Breast epithelium (tissue), 3 donors: Measurements from ENCODE around the gene SIRPB1.

Source experiments
- CTCF ChIP-seq, 3 donors: fragments of 450-650 bp; IDR thresholded peaks; one replicate each; pipeline ENCODE4 v1.5.1; 2016 to 2017; ENCODE audit warnings: antibody characterized with exemption in 3 of 3, mild to moderate bottlenecking in 3 of 3, moderate library complexity in 3 of 3
- POLR2A ChIP-seq: fragments of 450-650 bp; IDR thresholded peaks from one replicate; pipeline ENCODE4 v1.6.1; 2016; ENCODE audit warnings: antibody characterized with exemption, mild to moderate bottlenecking, moderate library complexity
- POLR2AphosphoS5 ChIP-seq, 3 donors: sonication (generic); formaldehyde crosslinking; IDR thresholded peaks; one replicate each; pipeline ENCODE4 v1.6.1; 2017; ENCODE audit warnings: antibody characterized with exemption in 3 of 3

GRCh38 chr20:1618479-1618878 is 1.3 kb downstream of the SIRPB1 start:
- TF ChIP-seq POLR2AphosphoS5 (IDR thresholded peaks at IDR 0.05), result no peak
- TF ChIP-seq CTCF (IDR thresholded peaks at IDR 0.05), result no peak
- no peak for TF ChIP-seq POLR2A
